SK-N-SH (cell line): Measurements from ENCODE around the gene MIDN. TPM values are rescaled to one million over a fixed set of nuclear protein-coding genes. Genes with fewer than 3 reads are reported as not detected.

Experiments used
- CTCF ChIA-PET: fragments of 300-600, 350-600 bp; formaldehyde crosslinking; extraction: SDS; loops from one replicate; lab custom pipeline; 2021; lab: Yijun Ruan, JAX
- POLR2A ChIA-PET: fragments of 350-600 bp; sonication (Branson Sonifier 250); formaldehyde crosslinking; extraction: SDS; loops from one replicate; lab custom pipeline; 2020; ENCODE audit warnings: antibody characterized with exemption, inconsistent platforms; lab: Yijun Ruan, JAX
- DNase-seq: peaks from one replicate; pipeline ENCODE4 v3.0.0; 2012
- H2AFZ ChIP-seq: fragments of 200-600 bp; sonication (generic); 2 replicates; pipeline ENCODE4 v1.8.1; 2016; ENCODE audit warnings: antibody characterized with exemption, mild to moderate bottlenecking, low read depth
- H3F3A ChIP-seq: fragments of 200-600 bp; sonication (generic); replicated peaks from 2 replicates; pipeline ENCODE3; 2016; ENCODE audit warnings: antibody characterized with exemption, mild to moderate bottlenecking; ENCODE audit not compliant: insufficient read depth
- H3K27ac ChIP-seq, 2 experiments: fragments of 200-500 bp in 1 of 2; fragments of 200-600 bp in 1 of 2; sonication (Bioruptor generic) in 1 of 2; sonication (generic), shearing (Covaris generic) in 1 of 2; 2 replicates each; pipeline versions ENCODE4 v1.5.1 to v1.6.1; 2014 to 2016; ENCODE audit warnings: low read depth in 2 of 2, inconsistent platforms in 1 of 2, low read length in 1 of 2, mild to moderate bottlenecking in 1 of 2, mixed read lengths in 1 of 2
- H3K27me3 ChIP-seq: fragments of 200-600 bp; sonication (generic), shearing (Covaris generic); 2 replicates; pipeline ENCODE4 v1.6.1; 2016; ENCODE audit warnings: mixed run types; ENCODE audit not compliant: insufficient read depth
- H3K36me3 ChIP-seq, 2 experiments: fragments of 200-500 bp in 1 of 2; fragments of 200-600 bp in 1 of 2; sonication (Bioruptor generic) in 1 of 2; sonication (generic) in 1 of 2; replicated peaks in 1 of 2; 2 replicates each; pipeline versions ENCODE3 to v1.5.1; 2014 to 2016; ENCODE audit warnings: low read length in 1 of 2, mild to moderate bottlenecking in 1 of 2; ENCODE audit not compliant: insufficient read depth in 2 of 2, control insufficient read depth in 1 of 2
- H3K4me1 ChIP-seq, 2 experiments: fragments of 200-500 bp in 1 of 2; fragments of 200-600 bp in 1 of 2; sonication (Bioruptor generic) in 1 of 2; sonication (generic), shearing (Covaris generic) in 1 of 2; 2 replicates each; pipeline versions ENCODE4 v1.5.1 to v1.6.1; 2014 to 2016; ENCODE audit warnings: low read depth in 1 of 2, low read length in 1 of 2, mixed run types in 1 of 2; ENCODE audit not compliant: insufficient read depth in 2 of 2, control insufficient read depth in 1 of 2
- H3K4me2 ChIP-seq: fragments of 200-600 bp; sonication (generic), shearing (Covaris generic); 2 replicates; pipeline ENCODE4 v1.6.1; 2017; ENCODE audit warnings: mixed run types
- H3K4me3 ChIP-seq, 2 experiments: fragments of 200-500 bp in 1 of 2; fragments of 200-600 bp in 1 of 2; sonication (Bioruptor generic) in 1 of 2; sonication (generic), shearing (Covaris generic) in 1 of 2; 2 replicates each; pipeline versions ENCODE4 v1.5.1 to v1.8.1; 2014 to 2016; ENCODE audit warnings: low read depth in 2 of 2, inconsistent platforms in 1 of 2, low read length in 1 of 2, mild to moderate bottlenecking in 1 of 2, mixed read lengths in 1 of 2, moderate library complexity in 1 of 2
- H3K79me2 ChIP-seq: fragments of 200-600 bp; sonication (generic); 2 replicates; pipeline ENCODE4 v1.8.1; 2017; ENCODE audit warnings: mild to moderate bottlenecking; ENCODE audit not compliant: insufficient read depth
- H3K9ac ChIP-seq: fragments of 200-600 bp; sonication (generic); 2 replicates; pipeline ENCODE4 v1.6.1; 2017; ENCODE audit warnings: mixed run types
- H3K9me2 ChIP-seq: fragments of 200-600 bp; sonication (generic); 2 replicates; pipeline ENCODE4 v1.6.1; 2017; ENCODE audit warnings: mixed run types
- H3K9me3 ChIP-seq: fragments of 200-600 bp; sonication (generic); 2 replicates; pipeline ENCODE4 v1.6.1; 2017; ENCODE audit warnings: mixed run types, mild to moderate bottlenecking, moderate library complexity
- H4K20me1 ChIP-seq: fragments of 200-600 bp; sonication (generic); 2 replicates; pipeline ENCODE4 v1.6.1; 2017; ENCODE audit warnings: mild to moderate bottlenecking, mixed run types; ENCODE audit not compliant: insufficient read depth
- FOSL2 ChIP-seq: IDR thresholded peaks from 2 replicates; pipeline ENCODE4 v1.4.0; 2012; ENCODE audit warnings: low read depth, mild to moderate bottlenecking, moderate library complexity, borderline replicate concordance
- FOXM1 ChIP-seq: IDR thresholded peaks from 2 replicates; pipeline ENCODE4 v1.4.0; 2012; ENCODE audit warnings: low read depth, mild to moderate bottlenecking
- GABPA ChIP-seq: IDR thresholded peaks from 2 replicates; pipeline ENCODE4 v1.4.0; 2012; ENCODE audit warnings: low read depth, mild to moderate bottlenecking
- GATA2 ChIP-seq: sonication (generic); formaldehyde crosslinking; IDR thresholded peaks from 2 replicates; pipeline ENCODE4 v1.5.0; 2020; ENCODE audit warnings: mild to moderate bottlenecking, missing genetic modification reagents
- MEF2A ChIP-seq: IDR thresholded peaks from 2 replicates; pipeline ENCODE4 v1.4.0; 2012; ENCODE audit warnings: low read depth, borderline replicate concordance
- NFIC ChIP-seq: IDR thresholded peaks from 2 replicates; pipeline ENCODE4 v1.4.0; 2012; ENCODE audit warnings: borderline replicate concordance
- NRF1 ChIP-seq: IDR thresholded peaks from 2 replicates; pipeline ENCODE4 v1.6.1; 2012; ENCODE audit warnings: low read depth, mild to moderate bottlenecking, low read length
- RCOR1 ChIP-seq: fragments of 150-350 bp; IDR thresholded peaks from 2 replicates; pipeline ENCODE4 v1.6.1; 2017; ENCODE audit warnings: antibody characterized with exemption, low read length
- REST ChIP-seq: IDR thresholded peaks from 2 replicates; pipeline ENCODE4 v1.6.1; 2012; ENCODE audit warnings: mild to moderate bottlenecking, low read depth, low read length, moderate library complexity
- RFX5 ChIP-seq: IDR thresholded peaks from 2 replicates; pipeline ENCODE4 v1.6.1; 2012; ENCODE audit warnings: mild to moderate bottlenecking, improper control_type of control experiment, low read length
- SIN3A ChIP-seq: IDR thresholded peaks from 2 replicates; pipeline ENCODE4 v1.6.1; 2012; ENCODE audit warnings: low read depth, mild to moderate bottlenecking, low read length, moderate library complexity, borderline replicate concordance
- TAF1 ChIP-seq: IDR thresholded peaks from 2 replicates; pipeline ENCODE4 v1.6.1; 2012; ENCODE audit warnings: low read depth, mild to moderate bottlenecking, low read length, moderate library complexity, borderline replicate concordance
- TCF12 ChIP-seq: IDR thresholded peaks from 2 replicates; pipeline ENCODE4 v1.4.0; 2012
- TEAD4 ChIP-seq: IDR thresholded peaks from 2 replicates; pipeline ENCODE4 v1.4.0; 2012; ENCODE audit warnings: mild to moderate bottlenecking, borderline replicate concordance; ENCODE audit not compliant: insufficient read depth
- YY1 ChIP-seq: IDR thresholded peaks from 2 replicates; pipeline ENCODE4 v1.4.0; 2012; ENCODE audit warnings: low read depth, mild to moderate bottlenecking
- WGBS: methylation state at CpG from one replicate; pipeline ENCODE4 v1.1.6; 2017; ENCODE audit warnings: low lambda C conversion rate; 5-methylcytosine and 5-hydroxymethylcytosine counted together
- polyA plus RNA-seq, 3 experiments: library from polyadenylated mRNA; depleted of rRNA; stranded (reverse); fragments of >200 nt; gene quantifications; 2 replicates each; pipeline ENCODE4 v1.2.3, GENCODE V29; 2012
- TF ChIP-seq, protein P1 (sequence below): fragments of 150-350 bp; IDR thresholded peaks from 2 replicates; pipeline ENCODE4 v1.6.1; 2017; ENCODE audit warnings: antibody characterized with exemption, low read length, low read depth, borderline replicate concordance
- TF ChIP-seq, protein P2 (sequence below): IDR thresholded peaks from 2 replicates; pipeline ENCODE4 v1.4.0; 2012; ENCODE audit warnings: low read depth, borderline replicate concordance

Gene MIDN
- polyA plus RNA-seq, 1 of the 3 experiments (the other 2 are of a cell fraction) = 13.9 TPM

DNA sequence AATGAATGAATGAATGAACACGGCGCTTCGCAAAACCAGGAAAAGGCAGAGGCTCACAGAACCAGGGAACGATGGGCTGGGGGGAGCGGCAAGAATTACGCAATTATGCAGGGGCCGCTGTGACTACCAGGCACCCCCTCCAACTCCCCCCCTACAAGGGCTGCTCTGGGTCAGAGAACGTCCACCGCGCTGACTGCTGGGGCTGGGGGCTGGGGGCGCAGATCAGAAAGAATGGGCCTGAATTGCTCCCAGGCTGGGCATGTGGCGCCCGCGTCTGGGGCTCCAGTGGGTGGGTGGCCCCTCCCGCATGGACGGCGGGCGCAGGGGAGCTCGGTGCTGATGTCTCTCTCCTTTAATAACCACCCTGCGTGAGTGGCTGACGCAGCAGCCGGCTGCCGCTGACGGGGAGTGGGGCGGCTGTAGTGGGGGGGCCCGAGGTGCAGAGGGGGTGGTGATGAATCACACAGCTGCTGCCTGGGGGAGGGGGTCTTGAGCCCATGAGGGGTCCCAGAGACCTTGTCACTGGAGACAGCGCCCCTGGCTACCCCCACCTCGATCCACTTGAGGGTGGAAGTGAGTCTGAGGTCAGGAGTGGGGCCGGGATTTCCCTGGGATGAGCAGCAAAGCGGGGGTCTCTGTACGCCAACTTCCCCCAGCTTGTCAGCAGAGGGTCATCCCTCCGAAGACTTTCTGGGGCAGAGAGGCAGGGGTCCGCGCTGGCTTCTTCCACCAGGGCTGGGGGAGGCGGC lies 19.3 kb downstream of the MIDN start:
- Histone ChIP-seq H3K4me3 (peak overlapping the region; percentile 58 to 64), H3K4me1 (peaks cover 42 to 61% of the 10 kb centered on the region in 2 experiments; a peak in 3 of 4 replicates), H2AFZ (no peak overlapping the region), H3K27ac (no peak overlapping the region), H4K20me1 (peaks cover 30% of the 10 kb centered on the region), H3K4me2 (peak overlapping the region; percentile 91), H3K9ac (0 out of 2 replicates have a peak overlapping the region, but pooled peaks have one; percentile 63), H3K79me2 (peaks cover 36% of the 10 kb centered on the region), H3F3A (peaks cover 43% of the 10 kb centered on the region), H3K36me3 (peaks cover 20 to 27% of the 10 kb centered on the region in 2 experiments), H3K27me3 (no peaks in the 10 kb centered on the region), H3K9me2 (no peaks in the 10 kb centered on the region), H3K9me3 (no peaks in the 10 kb centered on the region)
- ChIA-PET POLR2A (no interaction called here), CTCF (interaction anchor here (0.8 to 18.6 kb wide), 14 partner anchors 12 to 192 kb away, joined by 3 to 594 read pairs (median 14); partner anchors contain the start of genes ATP5F1D, EFNA2 and MIDN)
- DNase-seq = no peak
- 58% methylated on average over 15 of the region's 35 CpGs for WGBS
- no peak for TF ChIP-seq YY1
- no peak for TF ChIP-seq FOXM1
- TF ChIP-seq, protein P1, sequence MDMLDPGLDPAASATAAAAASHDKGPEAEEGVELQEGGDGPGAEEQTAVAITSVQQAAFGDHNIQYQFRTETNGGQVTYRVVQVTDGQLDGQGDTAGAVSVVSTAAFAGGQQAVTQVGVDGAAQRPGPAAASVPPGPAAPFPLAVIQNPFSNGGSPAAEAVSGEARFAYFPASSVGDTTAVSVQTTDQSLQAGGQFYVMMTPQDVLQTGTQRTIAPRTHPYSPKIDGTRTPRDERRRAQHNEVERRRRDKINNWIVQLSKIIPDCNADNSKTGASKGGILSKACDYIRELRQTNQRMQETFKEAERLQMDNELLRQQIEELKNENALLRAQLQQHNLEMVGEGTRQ = no peak
- TF ChIP-seq REST = no peak
- TF ChIP-seq TCF12 = no peak

DNA sequence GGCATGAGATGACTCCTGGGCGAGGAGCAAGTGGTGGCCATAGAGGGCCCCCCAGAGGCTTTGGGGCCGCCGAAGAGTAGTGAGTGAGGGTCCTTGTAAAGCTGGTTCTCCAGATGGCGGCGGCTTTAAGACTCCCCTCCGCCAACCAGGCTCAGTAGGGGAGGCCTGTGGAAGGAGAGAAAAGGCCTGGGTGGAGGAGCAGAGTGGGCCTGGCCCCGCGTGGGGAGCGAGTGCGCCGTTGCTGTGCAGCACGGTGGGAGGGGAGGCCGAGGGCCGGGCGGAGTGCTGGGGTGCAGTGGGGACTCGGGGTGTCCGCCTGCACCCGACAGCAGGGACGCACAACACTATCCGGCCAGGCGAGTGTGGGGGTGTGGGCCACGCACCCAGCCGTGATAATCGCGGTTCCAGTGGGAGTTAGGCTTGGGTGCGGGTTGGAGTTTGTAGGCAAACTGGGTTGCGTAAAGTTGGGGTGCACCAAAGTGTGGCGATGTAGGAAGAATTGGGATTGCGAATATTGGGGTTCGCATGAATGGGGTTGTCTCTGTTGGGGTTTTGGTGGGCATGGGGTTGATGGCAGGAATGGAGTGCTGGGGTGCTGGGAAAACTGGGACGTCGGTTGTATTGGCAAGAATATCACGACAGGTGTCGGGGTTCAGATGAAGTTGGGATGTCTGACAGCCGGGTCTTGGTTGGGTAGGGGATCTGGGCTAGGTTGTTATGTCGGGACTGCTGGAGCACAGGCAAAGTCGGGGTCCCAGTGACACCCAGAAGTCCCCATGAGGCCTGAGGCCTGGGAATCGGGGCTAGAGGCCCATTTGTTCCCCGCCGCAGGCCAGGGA lies 20.1 kb downstream of the MIDN start:
- POLR2A ChIA-PET = interaction anchor here (0.6 to 1.7 kb wide), 40 partner anchors 9 to 345 kb away, joined by 3 to 110 read pairs (median 5); partner anchors contain the start of genes APC2, ATP5F1D, CBARP and EFNA2
- peaks cover 42 to 59% of the 10 kb centered on the region in 2 experiments; a peak in 3 of 4 replicates for H3K4me1 ChIP-seq
- no peak for TF ChIP-seq MEF2A
- TF ChIP-seq NRF1 = no peak
- no peak for TF ChIP-seq FOSL2
- no peak for TF ChIP-seq NFIC
- TF ChIP-seq, protein P2, sequence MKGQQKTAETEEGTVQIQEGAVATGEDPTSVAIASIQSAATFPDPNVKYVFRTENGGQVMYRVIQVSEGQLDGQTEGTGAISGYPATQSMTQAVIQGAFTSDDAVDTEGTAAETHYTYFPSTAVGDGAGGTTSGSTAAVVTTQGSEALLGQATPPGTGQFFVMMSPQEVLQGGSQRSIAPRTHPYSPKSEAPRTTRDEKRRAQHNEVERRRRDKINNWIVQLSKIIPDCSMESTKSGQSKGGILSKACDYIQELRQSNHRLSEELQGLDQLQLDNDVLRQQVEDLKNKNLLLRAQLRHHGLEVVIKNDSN = no peak
- no peak for TF ChIP-seq RFX5
- no peak for TF ChIP-seq SIN3A
- TF ChIP-seq GABPA = no peak
- no peak for TF ChIP-seq RCOR1
- TF ChIP-seq TAF1 = no peak
- no peak for TF ChIP-seq GATA2 (CRISPR knock-in tag)
- TF ChIP-seq TEAD4 = no peak

More for the DNA sequence above, 20.1 kb downstream of the MIDN start:
- CTCF ChIA-PET = interaction anchor here (1.2 to 18.6 kb wide), 8 partner anchors 12 to 156 kb away, joined by 6 to 594 read pairs (median 20); partner anchors contain the start of genes ATP5F1D and MIDN
- Histone ChIP-seq H3K4me3 (0 out of 4 replicates have a peak overlapping the region, but pooled peaks of 1 of the 2 experiments have one; percentile 31), H3K4me2 (peak overlapping the region; percentile 66), H3K9ac (no peak overlapping the region), H4K20me1 (peaks cover 38% of the 10 kb centered on the region), H3K36me3 (peaks cover 28 to 35% of the 10 kb centered on the region in 2 experiments), H3F3A (peaks cover 51% of the 10 kb centered on the region), H3K9me3 (no peaks in the 10 kb centered on the region), H2AFZ (no peak overlapping the region), H3K79me2 (peaks cover 44% of the 10 kb centered on the region), H3K27ac (peak overlapping the region; percentile 20 to 91; a peak in 3 of 4 replicates), H3K9me2 (no peaks in the 10 kb centered on the region), H3K27me3 (no peaks in the 10 kb centered on the region)
- 84% methylated on average over 34 of the region's 40 CpGs for WGBS
- no peak for DNase-seq
